Tibial nerve (tissue), 4 donors: Measurements from ENCODE around the gene TMEM185B. TPM values are rescaled to one million over a fixed set of nuclear protein-coding genes. Genes with fewer than 3 reads are reported as not detected.
A peak's percentile ranks its signal among the peaks of the same experiment; 100 is the strongest.

Source experiments
- DNase-seq, 2 donors: peaks; one replicate each; pipeline ENCODE4 v3.0.0-alpha.2; 2019; ENCODE audit warnings: low spot score in 2 of 2
- H3K27ac ChIP-seq, 4 donors: fragments of 200-600 bp; sonication (generic) in 3 of 4; one replicate each; pipeline ENCODE4 v1.5.1; 2017 to 2019; ENCODE audit warnings: mild to moderate bottlenecking in 1 of 4
- H3K27me3 ChIP-seq, 2 donors: fragments of 200-600 bp; sonication (generic) in 1 of 2; one replicate each; pipeline versions ENCODE4 v1.5.1 to v1.6.0; 2017 to 2019
- H3K36me3 ChIP-seq, 3 donors: fragments of 200-600 bp; sonication (generic); one replicate each; pipeline ENCODE4 v1.5.1; 2018 to 2019
- H3K4me1 ChIP-seq, 4 donors: fragments of 200-600 bp; sonication (generic) in 3 of 4; one replicate each; pipeline ENCODE4 v1.5.1; 2017 to 2019
- H3K4me3 ChIP-seq, 4 donors: fragments of 200-600 bp; sonication (generic) in 3 of 4; one replicate each; pipeline ENCODE4 v1.5.1; 2017 to 2019; ENCODE audit warnings: mild to moderate bottlenecking in 1 of 4, moderate library complexity in 1 of 4
- H3K9me3 ChIP-seq, 4 donors: fragments of 200-600 bp; sonication (generic) in 3 of 4; one replicate each; pipeline ENCODE4 v1.5.1; 2017 to 2019
- EP300 ChIP-seq, 2 donors: sonication (generic); formaldehyde crosslinking; IDR thresholded peaks; one replicate each; pipeline ENCODE4 v1.6.1; 2017; ENCODE audit warnings: antibody characterized with exemption in 2 of 2, mild to moderate bottlenecking in 1 of 2
- POLR2A ChIP-seq, 2 donors: fragments of 450-650 bp; IDR thresholded peaks; one replicate each; pipeline ENCODE4 v1.6.1; 2017; ENCODE audit warnings: antibody characterized with exemption in 2 of 2, mild to moderate bottlenecking in 2 of 2, moderate library complexity in 2 of 2
- WGBS, 2 donors: methylation state at CpG; one replicate each; pipeline ENCODE4 v1.1.5; 2018; 5-methylcytosine and 5-hydroxymethylcytosine counted together
- total RNA-seq, 4 donors: library from RNA; depleted of rRNA; stranded (reverse); fragments of >200 nt; gene quantifications; one replicate each; pipeline ENCODE4 v1.1.0, GENCODE V29; 2016
- TF ChIP-seq, protein P1 (sequence below), 5 experiments: fragments of 200-600 bp in 3 of 5; fragments of 450-650 bp in 2 of 5; sonication (generic) in 3 of 5; IDR thresholded peaks; one replicate each; pipeline ENCODE4 v1.5.1; 2016 to 2019; ENCODE audit warnings: antibody characterized with exemption in 5 of 5, mild to moderate bottlenecking in 3 of 5, moderate library complexity in 2 of 5

Gene TMEM185B
- total RNA-seq, 4 donors from 2014 or later = 20.5 to 38.1 (median 35.5) TPM

DNA sequence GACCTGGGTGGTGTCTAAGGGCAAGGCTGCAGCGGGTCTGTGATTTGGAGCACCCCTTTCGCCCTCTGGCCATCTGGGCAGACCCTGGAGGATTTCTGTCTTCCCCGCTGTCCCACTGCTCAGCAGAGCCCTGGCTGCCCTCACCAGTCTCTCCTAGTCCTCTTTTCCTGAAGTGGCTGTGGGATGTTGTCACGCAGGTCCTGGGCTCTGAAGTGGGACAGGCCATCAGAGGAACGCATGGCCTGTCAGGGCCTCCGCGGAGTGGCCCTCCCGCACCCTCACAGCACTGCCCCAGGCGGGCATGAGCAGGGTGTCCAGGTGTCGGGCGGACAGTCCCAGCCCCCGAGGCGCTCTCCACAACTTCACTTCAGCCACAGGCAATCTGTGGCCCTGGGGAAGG, 1.1 kb upstream of the TMEM185B start:
- H3K9me3 ChIP-seq = no peaks in the 10 kb centered on the region
- H3K36me3 ChIP-seq = peaks cover 0 to 18% (median 0%) of the 10 kb centered on the region in 3 donors
- no peaks in the 10 kb centered on the region for H3K27me3 ChIP-seq
- peak overlapping the region in 1 of 4 donors; percentile 64 for H3K4me3 ChIP-seq
- 97 to 100% methylated on average over 5 to 9 of the region's 13 CpGs for WGBS, 2 donors
- H3K4me1 ChIP-seq = peaks cover 0 to 25% (median 8%) of the 10 kb centered on the region in 4 donors
- DNase-seq = no peak
- no peak for TF ChIP-seq EP300 (IDR thresholded peaks at IDR 0.05)
- TF ChIP-seq POLR2A (IDR thresholded peaks at IDR 0.05) = no peak
- TF ChIP-seq, protein P1, sequence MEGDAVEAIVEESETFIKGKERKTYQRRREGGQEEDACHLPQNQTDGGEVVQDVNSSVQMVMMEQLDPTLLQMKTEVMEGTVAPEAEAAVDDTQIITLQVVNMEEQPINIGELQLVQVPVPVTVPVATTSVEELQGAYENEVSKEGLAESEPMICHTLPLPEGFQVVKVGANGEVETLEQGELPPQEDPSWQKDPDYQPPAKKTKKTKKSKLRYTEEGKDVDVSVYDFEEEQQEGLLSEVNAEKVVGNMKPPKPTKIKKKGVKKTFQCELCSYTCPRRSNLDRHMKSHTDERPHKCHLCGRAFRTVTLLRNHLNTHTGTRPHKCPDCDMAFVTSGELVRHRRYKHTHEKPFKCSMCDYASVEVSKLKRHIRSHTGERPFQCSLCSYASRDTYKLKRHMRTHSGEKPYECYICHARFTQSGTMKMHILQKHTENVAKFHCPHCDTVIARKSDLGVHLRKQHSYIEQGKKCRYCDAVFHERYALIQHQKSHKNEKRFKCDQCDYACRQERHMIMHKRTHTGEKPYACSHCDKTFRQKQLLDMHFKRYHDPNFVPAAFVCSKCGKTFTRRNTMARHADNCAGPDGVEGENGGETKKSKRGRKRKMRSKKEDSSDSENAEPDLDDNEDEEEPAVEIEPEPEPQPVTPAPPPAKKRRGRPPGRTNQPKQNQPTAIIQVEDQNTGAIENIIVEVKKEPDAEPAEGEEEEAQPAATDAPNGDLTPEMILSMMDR (IDR thresholded peaks at IDR 0.05) = no peak
- no peak overlapping the region for H3K27ac ChIP-seq

DNA sequence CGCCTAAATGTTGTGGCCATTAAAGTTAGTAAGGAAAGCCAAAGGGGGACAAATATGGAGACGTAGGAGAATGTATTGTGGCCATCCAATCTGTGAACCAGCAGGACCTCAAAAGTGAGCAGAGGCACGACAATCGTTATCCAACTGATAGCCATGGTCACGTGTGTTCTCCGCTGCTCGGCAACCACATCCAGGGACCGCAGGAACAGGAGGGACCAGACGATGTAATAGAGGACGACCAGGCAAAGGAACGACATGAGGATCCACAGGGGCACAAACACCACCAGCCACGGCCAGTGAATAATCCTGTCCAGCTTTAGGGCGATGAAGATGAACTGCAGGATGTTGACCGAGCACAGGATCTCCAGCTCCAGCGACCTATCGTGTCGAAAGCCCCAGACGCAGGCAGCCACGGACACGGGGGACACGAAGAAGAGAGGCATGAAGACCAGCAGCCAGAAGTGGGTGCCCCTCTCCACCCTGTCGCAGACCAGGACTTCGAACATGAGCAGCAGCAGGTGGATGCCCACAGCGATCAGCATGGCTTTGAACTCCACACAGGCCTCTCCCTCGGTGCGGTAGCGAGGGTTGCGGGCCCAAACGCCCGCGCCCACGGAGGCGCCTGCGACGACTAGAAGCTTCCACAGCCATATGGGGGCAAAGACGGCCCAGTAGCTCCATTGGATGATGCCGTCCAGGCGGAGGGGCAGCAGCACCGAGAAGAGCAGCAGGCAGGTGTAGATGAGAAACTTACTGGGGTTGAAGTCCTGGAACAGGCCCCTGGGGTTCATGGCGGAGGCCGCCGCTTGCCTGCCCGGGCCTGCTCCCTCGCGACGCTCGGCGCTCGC, 790 bp downstream of the TMEM185B start:
- TF ChIP-seq POLR2A (IDR thresholded peaks at IDR 0.05) (no peak), EP300 (IDR thresholded peaks at IDR 0.05) (no peak)
- TF ChIP-seq, protein P1 (IDR thresholded peaks at IDR 0.05) = no peak

DNA sequence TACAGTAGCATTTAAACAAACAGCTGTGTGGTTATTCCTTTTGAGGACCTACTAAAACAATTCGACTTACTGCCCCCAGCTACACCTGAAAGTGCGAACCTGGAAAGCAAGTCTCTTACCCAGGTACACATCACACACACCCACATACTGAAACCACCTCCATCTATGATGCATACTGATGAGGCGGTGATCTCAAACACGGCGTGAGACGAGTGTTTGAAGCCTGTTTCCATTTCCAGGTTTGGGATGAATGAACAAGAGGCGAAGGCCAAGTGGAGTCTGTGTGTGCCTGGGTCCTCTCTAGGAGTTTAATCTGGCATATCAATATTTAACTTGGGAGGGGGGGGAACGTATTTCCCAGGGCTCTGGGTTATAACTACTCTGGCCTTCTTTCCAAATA, 1.6 kb downstream of the TMEM185B start:
- Histone ChIP-seq H3K9me3 (peaks cover 0 to 4% (median 0%) of the 10 kb centered on the region in 4 donors), H3K4me3 (no peak overlapping the region), H3K4me1 (peaks cover 0 to 25% (median 8%) of the 10 kb centered on the region in 4 donors), H3K27me3 (no peaks in the 10 kb centered on the region), H3K36me3 (peaks cover 0 to 38% (median 0%) of the 10 kb centered on the region in 3 donors), H3K27ac (no peak overlapping the region)
- WGBS, 2 donors = 97 to 98% methylated on average over 8 of the region's 8 CpGs
- no peak for DNase-seq
- TF ChIP-seq POLR2A (IDR thresholded peaks at IDR 0.05) = no peak
- no peak for TF ChIP-seq EP300 (IDR thresholded peaks at IDR 0.05)
- TF ChIP-seq, protein P1 (IDR thresholded peaks at IDR 0.05) = no peak

More for the DNA sequence above, 790 bp downstream of the TMEM185B start:
- H3K27ac ChIP-seq = peak overlapping the region; percentile 78 to 94 (median 93)
- WGBS, 2 donors = 81 to 82% methylated on average over 47 to 49 of the region's 49 CpGs
- peaks cover 0 to 25% (median 8%) of the 10 kb centered on the region in 4 donors for H3K4me1 ChIP-seq
- no peaks in the 10 kb centered on the region for H3K27me3 ChIP-seq
- peak overlapping the region; percentile 64 to 92 (median 74) for H3K4me3 ChIP-seq
- peaks cover 0 to 4% (median 0%) of the 10 kb centered on the region in 4 donors for H3K9me3 ChIP-seq
- H3K36me3 ChIP-seq = peaks cover 0 to 36% (median 0%) of the 10 kb centered on the region in 3 donors
- DNase-seq = no peak

DNA sequence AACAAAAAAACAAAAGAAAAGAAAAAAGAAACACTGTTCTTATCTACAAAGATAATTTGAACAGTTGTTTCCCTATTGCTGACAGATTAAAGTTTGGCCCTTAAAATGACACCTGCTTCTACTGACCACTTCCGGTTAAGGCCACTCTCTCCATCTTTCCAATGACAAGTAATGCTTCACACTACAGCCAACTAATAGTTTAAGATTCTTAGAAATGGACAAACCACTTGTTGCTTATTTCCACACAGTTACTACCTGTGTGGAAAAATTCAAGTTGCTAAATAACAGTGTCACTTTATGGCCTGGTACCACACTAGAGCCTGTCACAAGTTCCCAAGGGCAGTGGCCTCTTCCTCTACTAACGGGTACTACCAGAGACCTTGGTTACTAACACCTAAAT, 2.4 kb downstream of the TMEM185B start:
- 89 to 92% methylated on average over 2 of the region's 2 CpGs for WGBS, 2 donors
- Histone ChIP-seq H3K27ac (no peak overlapping the region), H3K9me3 (peaks cover 0 to 4% (median 0%) of the 10 kb centered on the region in 4 donors), H3K27me3 (no peaks in the 10 kb centered on the region), H3K4me3 (no peak overlapping the region), H3K4me1 (peaks cover 0 to 25% (median 8%) of the 10 kb centered on the region in 4 donors), H3K36me3 (peaks cover 0 to 38% (median 0%) of the 10 kb centered on the region in 3 donors)
- DNase-seq = no peak
- TF ChIP-seq EP300 (IDR thresholded peaks at IDR 0.05) (no peak), POLR2A (IDR thresholded peaks at IDR 0.05) (no peak)
- TF ChIP-seq, protein P1 (IDR thresholded peaks at IDR 0.05) = no peak

DNA sequence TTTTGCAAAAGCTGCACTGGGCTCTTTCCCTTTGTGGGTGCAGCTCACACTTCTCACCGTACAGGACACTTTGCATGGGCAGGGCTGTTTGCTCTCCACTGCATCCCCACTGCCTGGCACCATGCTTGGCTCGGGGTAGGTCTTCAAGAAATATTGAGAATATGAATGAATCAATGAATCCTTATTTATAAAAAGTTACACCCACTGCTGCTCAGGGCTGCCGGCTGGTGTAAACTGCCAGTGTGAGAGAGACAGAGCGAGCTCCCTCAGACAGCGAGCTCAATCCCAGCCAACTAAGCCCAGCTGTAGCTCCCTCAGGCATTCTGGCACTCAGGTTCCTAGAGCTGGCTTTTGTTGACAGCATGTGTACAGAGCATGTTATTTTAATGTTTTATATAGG, 3.4 kb downstream of the TMEM185B start:
- H3K9me3 ChIP-seq = peaks cover 0 to 4% (median 0%) of the 10 kb centered on the region in 4 donors
- WGBS, 2 donors = 90 to 94% methylated on average over 5 of the region's 5 CpGs
- H3K4me1 ChIP-seq = peaks cover 0 to 25% (median 8%) of the 10 kb centered on the region in 4 donors
- no peak overlapping the region for H3K4me3 ChIP-seq
- peaks cover 0 to 38% (median 0%) of the 10 kb centered on the region in 3 donors for H3K36me3 ChIP-seq
- TF ChIP-seq EP300 (IDR thresholded peaks at IDR 0.05) = no peak
- TF ChIP-seq, protein P1 (IDR thresholded peaks at IDR 0.05) = no peak
- TF ChIP-seq POLR2A (IDR thresholded peaks at IDR 0.05) = no peak
- H3K27me3 ChIP-seq = no peaks in the 10 kb centered on the region
- no peak overlapping the region for H3K27ac ChIP-seq
- no peak for DNase-seq
